ENCODE measurements around the gene ZNF668.

ZNF668 gene

DNA sequence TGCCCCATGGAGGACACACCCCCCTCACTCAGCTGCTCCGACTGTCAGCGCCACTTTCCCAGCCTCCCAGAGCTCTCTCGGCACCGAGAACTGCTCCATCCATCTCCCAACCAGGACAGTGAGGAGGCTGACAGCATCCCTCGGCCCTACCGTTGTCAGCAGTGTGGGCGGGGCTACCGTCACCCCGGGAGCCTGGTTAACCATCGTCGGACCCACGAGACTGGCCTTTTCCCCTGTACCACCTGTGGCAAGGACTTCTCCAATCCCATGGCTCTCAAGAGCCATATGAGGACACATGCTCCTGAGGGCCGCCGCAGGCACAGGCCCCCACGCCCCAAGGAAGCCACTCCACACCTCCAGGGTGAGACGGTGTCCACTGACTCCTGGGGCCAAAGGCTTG is 2.3 kb upstream of the ZNF668 start:
- DNase-seq (ENCODE audit: low read depth) = no peak
- no peak overlapping the region for H3K4me3 ChIP-seq (ENCODE audit: low read depth, low read length)
- TF ChIP-seq, protein P1, sequence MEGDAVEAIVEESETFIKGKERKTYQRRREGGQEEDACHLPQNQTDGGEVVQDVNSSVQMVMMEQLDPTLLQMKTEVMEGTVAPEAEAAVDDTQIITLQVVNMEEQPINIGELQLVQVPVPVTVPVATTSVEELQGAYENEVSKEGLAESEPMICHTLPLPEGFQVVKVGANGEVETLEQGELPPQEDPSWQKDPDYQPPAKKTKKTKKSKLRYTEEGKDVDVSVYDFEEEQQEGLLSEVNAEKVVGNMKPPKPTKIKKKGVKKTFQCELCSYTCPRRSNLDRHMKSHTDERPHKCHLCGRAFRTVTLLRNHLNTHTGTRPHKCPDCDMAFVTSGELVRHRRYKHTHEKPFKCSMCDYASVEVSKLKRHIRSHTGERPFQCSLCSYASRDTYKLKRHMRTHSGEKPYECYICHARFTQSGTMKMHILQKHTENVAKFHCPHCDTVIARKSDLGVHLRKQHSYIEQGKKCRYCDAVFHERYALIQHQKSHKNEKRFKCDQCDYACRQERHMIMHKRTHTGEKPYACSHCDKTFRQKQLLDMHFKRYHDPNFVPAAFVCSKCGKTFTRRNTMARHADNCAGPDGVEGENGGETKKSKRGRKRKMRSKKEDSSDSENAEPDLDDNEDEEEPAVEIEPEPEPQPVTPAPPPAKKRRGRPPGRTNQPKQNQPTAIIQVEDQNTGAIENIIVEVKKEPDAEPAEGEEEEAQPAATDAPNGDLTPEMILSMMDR (IDR thresholded peaks at IDR 0.05; ENCODE audit: control insufficient read depth, extremely low read depth, insufficient read depth) = no peak

DNA sequence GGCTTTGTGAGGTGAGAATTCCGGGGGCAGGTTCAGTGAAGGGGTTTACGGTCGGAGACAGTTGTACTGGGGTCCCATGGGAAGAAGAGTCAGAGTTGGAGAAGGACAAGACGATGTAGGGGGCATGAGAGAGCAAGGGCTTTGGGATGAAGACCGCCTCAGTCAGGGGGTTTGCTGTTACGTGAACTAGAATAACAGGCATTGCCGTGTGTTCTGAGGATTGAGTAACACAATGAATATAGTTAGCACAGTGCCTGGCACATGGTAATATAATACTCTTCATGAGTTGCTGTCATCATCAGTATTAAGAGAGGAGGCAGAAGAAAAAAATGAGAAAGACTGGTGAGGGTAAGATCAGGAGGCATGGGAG is 759 bp upstream of the ZNF668 start:
- DNase-seq (ENCODE audit: low read depth) = no peak
- TF ChIP-seq, protein P1 (IDR thresholded peaks at IDR 0.05; ENCODE audit: control insufficient read depth, extremely low read depth, insufficient read depth) = no peak

GRCh38 chr16:31073142-31073969 is 684 bp downstream of the ZNF668 start:
- TF ChIP-seq, protein P1 (IDR thresholded peaks at IDR 0.05; ENCODE audit: control insufficient read depth, extremely low read depth, insufficient read depth) = no peak
- peak overlapping the region; percentile 100 for H3K4me3 ChIP-seq (ENCODE audit: low read depth, low read length)
- DNase-seq (ENCODE audit: low read depth) = peak; percentile 72

More for the DNA sequence above, 759 bp upstream of the ZNF668 start:
- H3K4me3 ChIP-seq (ENCODE audit: low read depth, low read length) = peak overlapping the region; percentile 100

DNA sequence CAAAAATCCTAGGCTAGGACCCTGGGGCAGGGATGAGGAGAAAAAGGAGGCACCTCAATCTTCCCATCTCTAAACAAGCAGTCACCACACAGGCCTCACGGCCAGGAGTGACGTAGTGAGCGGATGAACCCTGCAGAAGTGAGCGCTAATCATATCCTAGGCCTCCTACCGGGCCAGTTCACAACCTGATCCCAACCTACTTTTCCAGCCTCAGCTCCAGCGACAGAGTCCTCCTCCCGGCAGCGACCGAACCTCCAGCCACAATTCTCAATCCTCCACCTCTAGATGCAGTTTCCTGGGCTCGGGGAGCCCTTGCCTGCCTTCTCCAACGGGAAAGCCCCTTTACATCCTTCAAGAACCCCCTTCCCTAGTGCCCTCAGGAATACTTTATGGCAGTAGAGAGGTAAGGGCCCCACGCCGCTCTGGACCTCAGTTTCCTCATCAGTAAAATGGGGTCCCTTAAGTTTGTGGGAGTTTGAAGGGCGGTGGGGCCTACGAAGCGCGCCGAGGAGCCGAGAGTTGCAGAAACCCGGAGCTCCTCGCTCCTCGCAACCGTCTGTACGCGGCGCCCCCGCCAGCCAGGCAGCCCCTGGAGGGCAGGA is 1.4 kb downstream of the ZNF668 start:
- TF ChIP-seq, protein P1 (IDR thresholded peaks at IDR 0.05; ENCODE audit: control insufficient read depth, extremely low read depth, insufficient read depth) = no peak
- peak overlapping the region; percentile 100 for H3K4me3 ChIP-seq (ENCODE audit: low read depth, low read length)
- peak; percentile 33 for DNase-seq (ENCODE audit: low read depth)

GRCh38 chr16:31071861-31072260 is 2.2 kb downstream of the ZNF668 start:
- TF ChIP-seq, protein P1 (IDR thresholded peaks at IDR 0.05; ENCODE audit: control insufficient read depth, extremely low read depth, insufficient read depth) = no peak
- DNase-seq (ENCODE audit: low read depth) = no peak
- H3K4me3 ChIP-seq (ENCODE audit: low read depth, low read length) = peak overlapping the region; percentile 100

- TF ChIP-seq, protein P1 (IDR thresholded peaks at IDR 0.05; ENCODE audit: control insufficient read depth, extremely low read depth, insufficient read depth) = no peak
- DNase-seq (ENCODE audit: low read depth) = no peak
- H3K4me3 ChIP-seq (ENCODE audit: low read depth, low read length) = no peak overlapping the region
These were observed 6.7 kb downstream of the ZNF668 start for GRCh38 chr16:31067342-31067741.
